Fibroblast of mammary gland (primary cell): ENCODE results near the gene LITAF.

Experiments
- DNase-seq: peaks from one replicate; pipeline ENCODE4 v3.0.0-alpha.2; 2010; ENCODE audit warnings: low read depth
- H3K4me3 ChIP-seq: 2 replicates; pipeline ENCODE4 v1.5.1; 2011; ENCODE audit warnings: low read depth, mild to moderate bottlenecking, low read length, moderate library complexity; ENCODE audit not compliant: control insufficient read depth
- TF ChIP-seq, protein P1 (sequence below): conservative IDR thresholded peaks from 2 replicates; pipeline ENCODE4 v1.5.1; 2011; ENCODE audit warnings: low read depth, low read length, inconsistent platforms; ENCODE audit not compliant: control insufficient read depth, insufficient read depth

The LITAF gene

DNA sequence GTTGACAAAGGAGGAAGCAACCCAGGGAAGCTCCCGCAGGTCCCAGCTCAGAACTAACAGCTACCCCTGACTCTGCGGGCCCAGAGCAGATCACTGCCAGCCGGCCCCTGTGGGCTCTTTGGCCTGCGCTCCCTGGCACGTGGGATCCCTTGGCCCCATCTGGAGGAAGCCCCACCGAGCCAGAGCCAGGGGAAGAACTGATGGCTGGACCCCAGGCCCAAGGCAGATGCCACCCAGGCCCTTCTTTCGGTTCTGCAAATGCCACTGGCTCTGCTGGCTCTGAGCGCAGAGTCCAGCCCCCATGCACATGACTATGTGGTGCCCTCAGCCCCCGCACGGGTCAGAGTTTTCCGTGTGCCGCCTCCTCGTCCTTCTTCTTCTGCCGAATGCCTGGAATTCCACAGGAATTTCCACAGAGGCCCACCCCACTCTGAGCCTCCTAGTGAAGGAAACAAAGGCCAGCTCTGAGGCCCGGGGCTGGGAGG, 45.8 kb upstream of the LITAF start:
- DNase-seq, result peak; percentile 69
- TF ChIP-seq, protein P1, sequence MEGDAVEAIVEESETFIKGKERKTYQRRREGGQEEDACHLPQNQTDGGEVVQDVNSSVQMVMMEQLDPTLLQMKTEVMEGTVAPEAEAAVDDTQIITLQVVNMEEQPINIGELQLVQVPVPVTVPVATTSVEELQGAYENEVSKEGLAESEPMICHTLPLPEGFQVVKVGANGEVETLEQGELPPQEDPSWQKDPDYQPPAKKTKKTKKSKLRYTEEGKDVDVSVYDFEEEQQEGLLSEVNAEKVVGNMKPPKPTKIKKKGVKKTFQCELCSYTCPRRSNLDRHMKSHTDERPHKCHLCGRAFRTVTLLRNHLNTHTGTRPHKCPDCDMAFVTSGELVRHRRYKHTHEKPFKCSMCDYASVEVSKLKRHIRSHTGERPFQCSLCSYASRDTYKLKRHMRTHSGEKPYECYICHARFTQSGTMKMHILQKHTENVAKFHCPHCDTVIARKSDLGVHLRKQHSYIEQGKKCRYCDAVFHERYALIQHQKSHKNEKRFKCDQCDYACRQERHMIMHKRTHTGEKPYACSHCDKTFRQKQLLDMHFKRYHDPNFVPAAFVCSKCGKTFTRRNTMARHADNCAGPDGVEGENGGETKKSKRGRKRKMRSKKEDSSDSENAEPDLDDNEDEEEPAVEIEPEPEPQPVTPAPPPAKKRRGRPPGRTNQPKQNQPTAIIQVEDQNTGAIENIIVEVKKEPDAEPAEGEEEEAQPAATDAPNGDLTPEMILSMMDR, result no peak
- H3K4me3 ChIP-seq, result no peak overlapping the region

DNA sequence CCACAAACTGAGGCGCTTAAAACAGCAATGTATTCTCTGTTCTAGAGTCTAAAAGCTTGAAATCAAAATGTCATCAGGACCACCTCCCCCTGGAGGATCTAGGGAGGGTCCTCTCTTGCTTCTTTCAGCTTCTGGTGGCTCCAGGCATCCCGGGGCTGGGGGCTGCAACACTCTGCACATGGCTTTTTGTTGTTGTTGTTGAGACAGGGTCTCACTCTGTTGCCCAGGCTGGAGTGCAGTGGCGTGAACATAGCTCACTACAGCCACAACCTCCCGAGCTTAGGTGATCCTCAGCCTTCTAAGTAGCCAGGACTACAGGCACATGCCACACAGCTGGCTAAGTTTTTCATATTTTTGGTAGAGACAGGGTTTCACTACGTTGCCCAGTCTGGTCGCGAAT, 44.5 kb upstream of the LITAF start:
- TF ChIP-seq, protein P1, result no peak
- no peak for DNase-seq
- H3K4me3 ChIP-seq, result no peak overlapping the region

DNA sequence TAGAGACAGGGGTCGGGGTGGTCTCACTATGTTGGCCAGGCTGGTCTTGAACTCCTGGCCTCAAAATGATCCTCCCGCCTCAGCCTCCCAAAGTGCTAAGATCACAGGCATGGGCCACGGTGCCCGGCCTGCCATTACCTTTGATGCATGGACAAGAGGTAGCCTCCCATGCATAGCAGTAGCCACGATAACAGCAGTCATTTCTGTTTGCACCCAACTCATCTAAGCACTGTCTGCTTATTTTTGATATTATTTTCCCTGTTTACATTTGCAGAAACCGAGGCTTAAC, 44.0 kb upstream of the LITAF start:
- DNase-seq, result no peak
- TF ChIP-seq, protein P1, result no peak
- H3K4me3 ChIP-seq, result no peak overlapping the region

DNA sequence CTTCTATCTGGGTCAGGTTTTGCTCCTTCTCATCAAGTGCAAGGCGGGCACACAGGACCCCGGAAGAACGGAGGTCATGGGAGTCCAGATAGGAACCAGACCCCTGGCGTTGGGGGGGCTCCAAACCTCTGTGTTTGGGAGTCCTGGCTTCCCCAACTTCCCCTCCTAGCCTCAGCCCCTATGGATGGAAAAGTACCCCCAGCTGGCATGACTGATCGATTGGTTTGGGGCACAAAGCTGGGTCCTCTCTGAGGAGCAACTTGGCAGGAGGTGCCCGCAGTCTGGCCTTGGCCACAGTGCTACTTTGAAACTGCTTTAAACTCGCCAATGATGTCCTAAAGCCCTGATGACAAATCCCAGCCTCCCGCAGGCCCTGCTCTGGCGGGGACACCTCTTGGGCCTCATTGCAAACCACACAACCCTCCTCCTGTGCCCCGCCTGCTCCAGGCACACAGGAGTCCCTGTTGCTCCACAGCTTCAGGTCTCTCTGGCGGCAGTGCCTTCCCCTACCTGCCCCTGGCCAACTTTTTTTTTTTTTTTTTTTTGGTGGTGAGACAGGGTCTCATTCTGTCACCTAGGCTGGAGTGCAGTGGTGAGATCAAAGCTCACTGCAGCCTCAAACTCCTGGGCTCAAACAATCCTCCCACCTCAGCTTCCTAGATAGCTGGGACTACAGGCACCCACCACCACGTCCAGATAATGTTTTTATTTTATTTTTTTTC, 43.5 kb upstream of the LITAF start:
- no peak overlapping the region for H3K4me3 ChIP-seq
- TF ChIP-seq, protein P1, result no peak
- DNase-seq, result no peak

DNA sequence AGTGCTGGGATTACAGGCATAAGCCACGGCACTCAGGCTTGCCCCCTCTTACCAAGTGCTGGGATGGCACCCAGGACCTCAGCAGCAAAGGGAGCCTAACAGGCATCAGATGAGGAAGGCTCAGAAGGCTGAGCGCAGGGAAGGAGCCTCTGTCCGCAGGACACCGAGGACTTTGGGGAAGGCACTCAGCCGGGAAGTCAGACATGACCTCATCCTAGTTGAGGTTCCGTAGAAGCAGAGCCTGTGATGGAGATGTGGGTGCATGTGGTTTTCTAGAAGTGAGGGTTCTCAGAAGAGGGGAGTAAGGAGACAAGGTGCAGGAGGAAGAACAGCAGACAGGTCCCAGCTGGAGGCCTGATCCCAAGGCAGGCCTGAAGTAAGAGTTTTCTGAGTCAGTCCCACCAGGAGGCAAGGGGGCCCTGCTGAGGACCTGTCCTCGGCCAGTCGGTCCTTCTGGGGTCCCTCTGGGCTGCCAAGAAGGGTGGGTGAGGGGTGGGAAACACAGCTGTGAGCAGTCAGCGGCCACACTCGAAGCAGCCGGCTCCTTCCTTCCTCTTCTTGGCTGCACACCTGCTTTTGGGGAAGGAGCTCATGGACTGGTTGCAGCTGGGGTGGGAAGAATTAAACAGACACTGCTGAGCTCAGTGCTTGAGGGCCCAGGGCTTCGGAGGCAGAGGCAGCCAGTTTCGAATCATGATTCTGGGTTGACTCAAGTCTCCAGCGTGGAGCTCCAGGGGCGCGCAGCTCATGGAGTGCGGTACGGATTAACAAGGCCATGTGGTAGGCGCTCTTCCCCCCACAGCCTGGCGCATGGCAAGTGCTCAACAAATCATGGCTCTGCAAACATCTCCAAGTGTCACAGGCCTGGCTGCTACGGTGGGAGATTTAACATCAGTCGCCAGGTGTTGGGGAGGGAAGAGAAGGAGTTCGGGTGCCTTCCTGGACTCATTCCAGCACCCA, 42.6 kb upstream of the LITAF start:
- TF ChIP-seq, protein P1, result no peak
- H3K4me3 ChIP-seq, result no peak overlapping the region
- DNase-seq, result no peak

DNA sequence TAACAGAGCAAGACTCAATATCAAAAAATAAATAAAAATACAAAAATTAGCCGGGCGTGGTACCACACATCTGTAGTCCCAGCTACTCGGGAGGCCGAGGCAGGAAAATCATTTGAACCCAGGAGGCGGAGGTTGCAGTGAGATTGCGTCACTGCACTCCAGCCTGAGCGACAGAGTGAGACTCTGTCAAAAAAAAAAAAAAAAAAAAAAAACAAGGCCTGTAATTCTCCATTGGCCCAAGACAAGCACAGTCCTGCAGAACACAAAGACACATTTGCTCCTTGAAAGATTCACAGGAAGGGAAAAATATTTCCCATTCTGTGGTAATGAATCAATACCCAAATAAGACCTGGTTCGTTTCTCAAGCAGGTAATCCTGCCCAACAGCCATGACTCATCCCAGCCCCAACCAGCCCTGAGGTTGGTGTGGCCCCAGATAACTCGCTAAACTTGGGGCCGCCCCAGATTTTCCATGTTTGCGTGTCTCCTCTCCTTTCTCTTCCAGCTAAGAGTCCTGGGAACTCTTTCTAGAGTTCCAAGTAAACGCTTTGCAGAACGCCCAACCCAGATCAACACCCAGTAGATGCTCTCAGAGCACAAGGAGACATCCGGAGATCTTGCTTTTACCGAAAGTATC, 41.2 kb upstream of the LITAF start:
- H3K4me3 ChIP-seq, result no peak overlapping the region
- TF ChIP-seq, protein P1, result no peak
- DNase-seq, result peak; percentile 56
